ENCODE results near the gene CD83.
"Not testable (repeated sequence)": the region's sequence is repeated elsewhere in the genome, so short reads cannot be mapped to it uniquely, and the experiment has no call there.

The CD83 gene

GRCh38 chr6:14144678-14145113, 27.1 kb downstream of the CD83 start:
- H3K4me3 ChIP-seq (replicated peaks; ENCODE audit: low read depth, low read length) = no peak overlapping the region
- TF ChIP-seq CTCF (IDR thresholded peaks at IDR 0.05; ENCODE audit: low read length, missing control alignments) = peak; percentile 93
- peak; percentile 70 for DNase-seq (ENCODE audit: low read depth)

GRCh38 chr6:14146506-14147096, 29.0 kb downstream of the CD83 start:
- H3K4me3 ChIP-seq (replicated peaks; ENCODE audit: low read depth, low read length) = no peak overlapping the region
- TF ChIP-seq CTCF (IDR thresholded peaks at IDR 0.05; ENCODE audit: low read length, missing control alignments) = no peak

GRCh38 chr6:14147891-14148290, 30.3 kb downstream of the CD83 start:
- no peak for TF ChIP-seq CTCF (IDR thresholded peaks at IDR 0.05; ENCODE audit: low read length, missing control alignments)

More at GRCh38 chr6:14146506-14147096, 29.0 kb downstream of the CD83 start:
- no peak for DNase-seq (ENCODE audit: low read depth)

GRCh38 chr6:14148471-14148870, 30.9 kb downstream of the CD83 start:
- DNase-seq (ENCODE audit: low read depth) = no peak
- TF ChIP-seq CTCF (IDR thresholded peaks at IDR 0.05; ENCODE audit: low read length, missing control alignments) = no peak
- no peak overlapping the region for H3K4me3 ChIP-seq (replicated peaks; ENCODE audit: low read depth, low read length)

More at GRCh38 chr6:14147891-14148290, 30.3 kb downstream of the CD83 start:
- DNase-seq (ENCODE audit: low read depth) = peak; percentile 4
- H3K4me3 ChIP-seq (replicated peaks; ENCODE audit: low read depth, low read length) = no peak overlapping the region

GRCh38 chr6:14149053-14149738, 31.6 kb downstream of the CD83 start:
- DNase-seq (ENCODE audit: low read depth) = no peak
- TF ChIP-seq CTCF (IDR thresholded peaks at IDR 0.05; ENCODE audit: low read length, missing control alignments) = no peak

GRCh38 chr6:14149739-14150130, 32.2 kb downstream of the CD83 start:
- no peak overlapping the region for H3K4me3 ChIP-seq (replicated peaks; ENCODE audit: low read depth, low read length)
- DNase-seq (ENCODE audit: low read depth) = no peak
- TF ChIP-seq CTCF (IDR thresholded peaks at IDR 0.05; ENCODE audit: low read length, missing control alignments) = no peak

More at GRCh38 chr6:14149053-14149738, 31.6 kb downstream of the CD83 start:
- H3K4me3 ChIP-seq (replicated peaks; ENCODE audit: low read depth, low read length) = no peak overlapping the region

- DNase-seq (ENCODE audit: low read depth); H3K4me3 ChIP-seq (replicated peaks; ENCODE audit: low read depth, low read length): not testable (repeated sequence)
Observed at GRCh38 chr6:14151300-14151699, 33.7 kb downstream of the CD83 start.

Measured in fibroblast of pulmonary artery (primary cell).